PC-3 (cell line): ENCODE data around the gene GPR137B. TPM values are rescaled to one million over a fixed set of nuclear protein-coding genes. Genes with fewer than 3 reads are reported as not detected.

ENCODE experiments used
- ATAC-seq: fragments of 200-7000 bp; cut with Tn5 transposase; 2 replicates; pipeline ENCODE4 v1.9.1; 2020; ENCODE audit warnings: mild to moderate bottlenecking, moderate library complexity
- BruUV-seq: library from RNA; stranded (reverse); fragments of 400-500 nt; replicated peaks from 2 replicates; lab custom pipeline; 2021; lab: Mats Ljungman, UMichigan
- CTCF ChIA-PET: fragments of 300-600 bp; sonication (Branson Sonifier 250); formaldehyde crosslinking; loops from one replicate; lab custom pipeline; 2022; ENCODE audit warnings: antibody characterized with exemption; lab: Charles Lee
- POLR2A ChIA-PET: fragments of 300-600 bp; sonication (Branson Sonifier 250); formaldehyde crosslinking; loops from one replicate; lab custom pipeline; 2022; ENCODE audit warnings: antibody characterized with exemption; ENCODE audit not compliant: unreplicated experiment; lab: Charles Lee
- DNase-seq: peaks from one replicate; pipeline ENCODE4 v3.0.0-alpha.2; 2015
- H2AFZ ChIP-seq: fragments of 300-600 bp; sonication (generic); 2 replicates; pipeline ENCODE4 v1.6.0; 2016; ENCODE audit warnings: antibody characterized with exemption, low read length
- H3F3A ChIP-seq: fragments of 300-600 bp; sonication (generic); one replicate; pipeline ENCODE4 v1.6.0; 2017; ENCODE audit warnings: antibody characterized with exemption, low read length, control low read depth, mild to moderate bottlenecking; ENCODE audit not compliant: unreplicated experiment
- H3K27ac ChIP-seq: fragments of 300-600 bp; sonication (generic); 2 replicates; pipeline ENCODE4 v1.5.1; 2016; ENCODE audit warnings: mild to moderate bottlenecking, low read length
- H3K27me3 ChIP-seq: fragments of 300-600 bp; sonication (generic); 2 replicates; pipeline ENCODE4 v1.6.1; 2016; ENCODE audit warnings: low read length, mixed read lengths
- H3K36me3 ChIP-seq: fragments of 300-600 bp; sonication (generic); 2 replicates; pipeline ENCODE4 v1.6.1; 2016; ENCODE audit warnings: low read depth, mixed run types, low read length, mixed read lengths
- H3K4me1 ChIP-seq: fragments of 300-600 bp; sonication (generic); 2 replicates; pipeline ENCODE4 v1.5.1; 2016; ENCODE audit warnings: low read length; ENCODE audit not compliant: insufficient read depth
- H3K4me2 ChIP-seq: fragments of 300-600 bp; sonication (generic); 2 replicates; pipeline ENCODE4 v1.6.0; 2016; ENCODE audit warnings: low read length
- H3K4me3 ChIP-seq: fragments of 300-600 bp; sonication (generic); 2 replicates; pipeline ENCODE4 v1.5.1; 2016; ENCODE audit warnings: mild to moderate bottlenecking, low read length, mixed read lengths
- H3K79me2 ChIP-seq: fragments of 300-600 bp; sonication (generic); 2 replicates; pipeline ENCODE4 v1.6.1; 2017; ENCODE audit warnings: low read length, mixed read lengths
- H3K9ac ChIP-seq: fragments of 300-600 bp; sonication (generic); 2 replicates; pipeline ENCODE4 v1.6.0; 2016; ENCODE audit warnings: mild to moderate bottlenecking, low read length
- H3K9me2 ChIP-seq: fragments of 300-600 bp; sonication (generic); replicated peaks from 2 replicates; pipeline ENCODE4 v1.6.1; 2016; ENCODE audit warnings: mixed run types, low read length, mixed read lengths
- H3K9me3 ChIP-seq: fragments of 300-600 bp; sonication (generic); 2 replicates; pipeline ENCODE4 v1.6.1; 2016; ENCODE audit warnings: low read length, mixed read lengths
- H4K20me1 ChIP-seq: fragments of 300-600 bp; sonication (generic); 2 replicates; pipeline ENCODE4 v1.6.1; 2016; ENCODE audit warnings: low read length, mixed read lengths
- CTCF ChIP-seq: fragments of 300-600 bp; sonication (generic); conservative IDR thresholded peaks from 2 replicates; pipeline ENCODE4 v1.5.1; 2017; ENCODE audit warnings: antibody characterized with exemption, low read depth, mild to moderate bottlenecking, low read length
- EZH2 ChIP-seq: fragments of 300-600 bp; sonication (generic); IDR thresholded peaks from one replicate; pipeline ENCODE4 v1.6.1; 2017; ENCODE audit warnings: antibody characterized with exemption, mild to moderate bottlenecking, low read length; ENCODE audit not compliant: unreplicated experiment
- EZH2phosphoT487 ChIP-seq: fragments of 300-600 bp; sonication (generic); IDR thresholded peaks from 2 replicates; pipeline ENCODE4 v1.6.1; 2018; ENCODE audit warnings: mild to moderate bottlenecking, antibody characterized with exemption, low read length, borderline replicate concordance
- intact Hi-C: fragments of 100-400 bp; cut with micrococcal nuclease; formaldehyde crosslinking; loops from 2 replicates; pipeline ENCODE4 v1.9.0; 2023
- total RNA-seq: library from RNA; depleted of rRNA; stranded (reverse); fragments of >200 nt; gene quantifications from 2 replicates; pipeline ENCODE4 v1.2.3, GENCODE V29; 2014

GPR137B gene
- total RNA-seq, 1 experiment from 2014 or later, result 2.3 TPM

- no peak for TF ChIP-seq CTCF
- no peaks in the 10 kb centered on the region for H3K79me2 ChIP-seq
- H3K9me2 ChIP-seq, result no peaks in the 10 kb centered on the region
- BruUV-seq, result no TSS peak
- H3F3A ChIP-seq, result no peaks in the 10 kb centered on the region
- H3K4me1 ChIP-seq, result no peaks in the 10 kb centered on the region
- H3K9me3 ChIP-seq, result no peaks in the 10 kb centered on the region
- H4K20me1 ChIP-seq, result no peaks in the 10 kb centered on the region
- H3K27ac ChIP-seq, result no peak overlapping the region
- no peaks in the 10 kb centered on the region for H3K36me3 ChIP-seq
- DNase-seq, result no peak
- POLR2A ChIA-PET, result no interaction called here
- H2AFZ ChIP-seq, result no peak overlapping the region
- intact Hi-C loops, result no loop called here
- H3K9ac ChIP-seq, result no peak overlapping the region
- no peak overlapping the region for H3K4me2 ChIP-seq
- H3K27me3 ChIP-seq, result no peaks in the 10 kb centered on the region
- ATAC-seq, result no peak
- CTCF ChIA-PET, result no interaction called here
- H3K4me3 ChIP-seq, result no peak overlapping the region
Observed at GRCh38 chr1:236150986-236151385, 8.6 kb downstream of the GPR137B start.

GRCh38 chr1:236151739-236152424, 9.5 kb downstream of the GPR137B start:
- H3K9me3 ChIP-seq, result no peaks in the 10 kb centered on the region
- no peak for ATAC-seq
- no peaks in the 10 kb centered on the region for H4K20me1 ChIP-seq
- no TSS peak for BruUV-seq
- DNase-seq, result no peak
- POLR2A ChIA-PET, result no interaction called here
- no peaks in the 10 kb centered on the region for H3F3A ChIP-seq
- H2AFZ ChIP-seq, result no peak overlapping the region
- H3K9ac ChIP-seq, result no peak overlapping the region
- no peaks in the 10 kb centered on the region for H3K4me1 ChIP-seq
- no peaks in the 10 kb centered on the region for H3K36me3 ChIP-seq
- H3K27ac ChIP-seq, result no peak overlapping the region
- CTCF ChIA-PET, result no interaction called here
- no peak overlapping the region for H3K4me2 ChIP-seq
- no peak overlapping the region for H3K4me3 ChIP-seq
- H3K27me3 ChIP-seq, result no peaks in the 10 kb centered on the region
- intact Hi-C loops, result no loop called here
- H3K79me2 ChIP-seq, result no peaks in the 10 kb centered on the region
- no peaks in the 10 kb centered on the region for H3K9me2 ChIP-seq
- TF ChIP-seq CTCF (no peak), EZH2 (no peak), EZH2phosphoT487 (no peak)

GRCh38 chr1:236154126-236154525, 11.8 kb downstream of the GPR137B start:
- Histone ChIP-seq H3F3A (no peaks in the 10 kb centered on the region), H2AFZ (no peak overlapping the region), H4K20me1 (no peaks in the 10 kb centered on the region), H3K4me2 (no peak overlapping the region), H3K27me3 (no peaks in the 10 kb centered on the region), H3K9ac (no peak overlapping the region), H3K4me1 (no peaks in the 10 kb centered on the region), H3K9me3 (no peaks in the 10 kb centered on the region), H3K36me3 (no peaks in the 10 kb centered on the region), H3K27ac (no peak overlapping the region), H3K9me2 (no peaks in the 10 kb centered on the region), H3K4me3 (no peak overlapping the region), H3K79me2 (no peaks in the 10 kb centered on the region)
- no peak for TF ChIP-seq EZH2
- DNase-seq, result no peak
- ChIA-PET POLR2A (no interaction called here), CTCF (no interaction called here)
- no peak for ATAC-seq
- no TSS peak for BruUV-seq
- intact Hi-C loops, result no loop called here
